Islet of Langerhans (tissue), 1 donor: ENCODE results near the gene PPP4R3A.
"Not testable (repeated sequence)": the region's sequence is repeated elsewhere in the genome, so short reads cannot be mapped to it uniquely, and the experiment has no call there.

Experiments used
- FAIRE-seq: peaks from one replicate; lab custom pipeline; 2011; peaks lifted over from hg19 to GRCh38; lab: Jason Lieb, UNC

PPP4R3A gene

GRCh38 chr14:91436266-91436665, 73.8 kb downstream of the PPP4R3A start:
- not testable (repeated sequence) for FAIRE-seq

- no peak for FAIRE-seq
Measured at GRCh38 chr14:91429385-91429784, 80.7 kb downstream of the PPP4R3A start.

GRCh38 chr14:91428931-91429330, 81.2 kb downstream of the PPP4R3A start:
- not testable (repeated sequence) for FAIRE-seq

- FAIRE-seq, result not testable (repeated sequence)
Measured at GRCh38 chr14:91425531-91425944, 84.6 kb downstream of the PPP4R3A start.

- no peak for FAIRE-seq
Measured at GRCh38 chr14:91424813-91425530, 85.1 kb downstream of the PPP4R3A start.

GRCh38 chr14:91420686-91421085, 89.4 kb downstream of the PPP4R3A start:
- no peak for FAIRE-seq

- FAIRE-seq, result no peak
Measured at GRCh38 chr14:91419451-91419850, 90.7 kb downstream of the PPP4R3A start.

- FAIRE-seq, result no peak
Measured at GRCh38 chr14:91419044-91419397, 91.1 kb downstream of the PPP4R3A start.

GRCh38 chr14:91418387-91419043, 91.6 kb downstream of the PPP4R3A start:
- no peak for FAIRE-seq

GRCh38 chr14:91417983-91418386, 92.1 kb downstream of the PPP4R3A start:
- no peak for FAIRE-seq

- no peak for FAIRE-seq
Measured at GRCh38 chr14:91417120-91417982, 92.8 kb downstream of the PPP4R3A start, which contains the start of gene CCDC88C. TSS of gene CCDC88C (minus strand) at chr14:91417820. CDS start at chr14:91417690, 130 bp downstream.

- FAIRE-seq, result no peak
Measured at GRCh38 chr14:91416744-91417119, 93.4 kb downstream of the PPP4R3A start.

GRCh38 chr14:91415794-91416743, 94.0 kb downstream of the PPP4R3A start:
- no peak for FAIRE-seq

- FAIRE-seq, result no peak
Measured at GRCh38 chr14:91414475-91414833, 95.7 kb downstream of the PPP4R3A start.

- no peak for FAIRE-seq
Measured at GRCh38 chr14:91413547-91414474, 96.3 kb downstream of the PPP4R3A start.

- FAIRE-seq, result no peak
Measured at GRCh38 chr14:91412939-91413338, 97.2 kb downstream of the PPP4R3A start.

- FAIRE-seq, result no peak
Measured at GRCh38 chr14:91410771-91411536, 99.2 kb downstream of the PPP4R3A start.

GRCh38 chr14:91409928-91410718, 100.0 kb downstream of the PPP4R3A start:
- no peak for FAIRE-seq

- not testable (repeated sequence) for FAIRE-seq
Measured at GRCh38 chr14:91409240-91409639, 100.9 kb downstream of the PPP4R3A start.
